ENCODE results near the gene GPC6.

The GPC6 gene

GRCh38 chr13:93824286-93824685, 597.7 kb downstream of the GPC6 start:
- DNase-seq (ENCODE audit: low spot score) = no peak

GRCh38 chr13:93834051-93834450, 607.4 kb downstream of the GPC6 start:
- peak; percentile 86 for DNase-seq (ENCODE audit: low spot score)

GRCh38 chr13:93843082-93843481, 616.5 kb downstream of the GPC6 start:
- no peak for DNase-seq (ENCODE audit: low spot score)

GRCh38 chr13:93847162-93847561, 620.6 kb downstream of the GPC6 start:
- no peak for DNase-seq (ENCODE audit: low spot score)

- no peak for DNase-seq (ENCODE audit: low spot score)
Measured at GRCh38 chr13:93848247-93848646, 621.6 kb downstream of the GPC6 start.

GRCh38 chr13:93851236-93851635, 624.6 kb downstream of the GPC6 start:
- DNase-seq (ENCODE audit: low spot score) = no peak

GRCh38 chr13:93853912-93854311, 627.3 kb downstream of the GPC6 start:
- DNase-seq (ENCODE audit: low spot score) = no peak

- no peak for DNase-seq (ENCODE audit: low spot score)
Measured at GRCh38 chr13:93857126-93857525, 630.5 kb downstream of the GPC6 start.

- DNase-seq (ENCODE audit: low spot score) = no peak
Measured at GRCh38 chr13:93859716-93860115, 633.1 kb downstream of the GPC6 start.

- peak; percentile 23 for DNase-seq (ENCODE audit: low spot score)
Measured at GRCh38 chr13:93861818-93862217, 635.2 kb downstream of the GPC6 start.

- DNase-seq (ENCODE audit: low spot score) = no peak
Measured at GRCh38 chr13:93862259-93862658, 635.7 kb downstream of the GPC6 start.

- peak; percentile 67 for DNase-seq (ENCODE audit: low spot score)
Measured at GRCh38 chr13:93865235-93865634, 638.6 kb downstream of the GPC6 start.

- no peak for DNase-seq (ENCODE audit: low spot score)
Measured at GRCh38 chr13:93867481-93867880, 640.9 kb downstream of the GPC6 start.

GRCh38 chr13:93872376-93872775, 645.8 kb downstream of the GPC6 start:
- DNase-seq (ENCODE audit: low spot score) = no peak

- DNase-seq (ENCODE audit: low spot score) = no peak
Measured at GRCh38 chr13:93872786-93873347, 646.3 kb downstream of the GPC6 start.

- DNase-seq (ENCODE audit: low spot score) = no peak
Measured at GRCh38 chr13:93875547-93875946, 648.9 kb downstream of the GPC6 start.

GRCh38 chr13:93876236-93876635, 649.6 kb downstream of the GPC6 start:
- DNase-seq (ENCODE audit: low spot score) = no peak

- no peak for DNase-seq (ENCODE audit: low spot score)
Measured at GRCh38 chr13:93878675-93879074, 652.1 kb downstream of the GPC6 start.

GRCh38 chr13:93881411-93881810, 654.8 kb downstream of the GPC6 start:
- DNase-seq (ENCODE audit: low spot score) = no peak

- no peak for DNase-seq (ENCODE audit: low spot score)
Measured at GRCh38 chr13:93882086-93882651, 655.6 kb downstream of the GPC6 start.

- no peak for DNase-seq (ENCODE audit: low spot score)
Measured at GRCh38 chr13:93889430-93889951, 662.9 kb downstream of the GPC6 start.

GRCh38 chr13:93899981-93900380, 673.4 kb downstream of the GPC6 start:
- no peak for DNase-seq (ENCODE audit: low spot score)

GRCh38 chr13:93900731-93901130, 674.1 kb downstream of the GPC6 start:
- no peak for DNase-seq (ENCODE audit: low spot score)

GRCh38 chr13:93903909-93904308, 677.3 kb downstream of the GPC6 start:
- no peak for DNase-seq (ENCODE audit: low spot score)

Data from SK-N-DZ (cell line).